K562 (cell line): ENCODE results near the gene HPCAL1. TPM values are rescaled to one million over a fixed set of nuclear protein-coding genes. Genes with fewer than 3 reads are reported as not detected.
A peak's percentile ranks its signal among the peaks of the same experiment; 100 is the strongest.

Experiments
- DEAF1 ChIP-seq: fragments of 450-650 bp; formaldehyde crosslinking; IDR thresholded peaks from 2 replicates; pipeline ENCODE4 v1.4.0; 2020; ENCODE audit warnings: mild to moderate bottlenecking, moderate library complexity
- MTA1 ChIP-seq: fragments of 450-650 bp; IDR thresholded peaks from 2 replicates; pipeline ENCODE4 v1.6.1; 2017; ENCODE audit warnings: borderline replicate concordance
- NR4A1 ChIP-seq, 2 experiments: fragments of 250-450 bp in 1 of 2; fragments of 450-650 bp in 1 of 2; sonication (Bioruptor Pico) in 1 of 2; IDR thresholded peaks; 2 replicates each; pipeline versions ENCODE4 v1.4.0 to v1.6.1; 2016 to 2020; ENCODE audit warnings: mild to moderate bottlenecking in 2 of 2, missing compliant biosample characterization in 1 of 2, missing genetic modification characterization in 1 of 2, moderate library complexity in 1 of 2
- THRA ChIP-seq: fragments of 450-650 bp; IDR thresholded peaks from 2 replicates; pipeline ENCODE4 v1.6.1; 2017; ENCODE audit warnings: mild to moderate bottlenecking, moderate library complexity
- ZKSCAN8 ChIP-seq: fragments of 200-800 bp; sonication (Bioruptor generic); IDR thresholded peaks from 2 replicates; pipeline ENCODE4 v1.6.1; 2016; ENCODE audit warnings: missing genetic modification characterization, missing compliant biosample characterization
- ZNF644 ChIP-seq: fragments of 200-800 bp; sonication (Bioruptor generic); IDR thresholded peaks from 2 replicates; pipeline ENCODE4 v1.6.1; 2016; ENCODE audit warnings: low read depth, missing genetic modification characterization, missing compliant biosample characterization
- ZNF699 ChIP-seq: fragments of 250-450 bp; sonication (Bioruptor Pico); IDR thresholded peaks from 2 replicates; pipeline ENCODE4 v1.8.0; 2021; ENCODE audit warnings: mild to moderate bottlenecking, moderate library complexity; ENCODE audit not compliant: insufficient replicate concordance
- polyA plus RNA-seq, 8 experiments: library from polyadenylated mRNA; depleted of rRNA in 4 of 8; stranded (reverse) in 5 of 8; unstranded in 3 of 8; fragments of >200 nt; fragmentation: Nextera tagmentation in 2 of 8; fragmentation: Illumina TruSeq in 1 of 8; extraction: Ambion mirVana in 2 of 8; extraction: Trizol in 1 of 8; gene quantifications; 2 replicates each; pipeline versions ENCODE4 v1.2.1 to v1.2.3, GENCODE V29; 2011 to 2014; ENCODE audit warnings: inconsistent platforms in 1 of 8, missing spikeins in 1 of 8
- total RNA-seq, 7 experiments: library from RNA; depleted of rRNA in 6 of 7; stranded (reverse); fragments of >200 nt in 6 of 7; fragmentation: Illumina TruSeq in 2 of 7; extraction: Trizol in 2 of 7; gene quantifications; 2 replicates each; pipeline versions ENCODE4 v1.2.1 to v1.2.3, GENCODE V29; 2011 to 2021; ENCODE audit warnings: low replicate concordance in 1 of 7
- TF ChIP-seq, protein P1 (sequence below): fragments of 450-650 bp; IDR thresholded peaks from 2 replicates; pipeline ENCODE4 v1.6.1; 2016; ENCODE audit warnings: mild to moderate bottlenecking, moderate library complexity
- TF ChIP-seq, protein P2 (sequence below): fragments of 450-650 bp; formaldehyde crosslinking; IDR thresholded peaks from 2 replicates; pipeline ENCODE4 v1.4.0; 2022; ENCODE audit warnings: missing genetic modification characterization

HPCAL1 gene
- total and polyA plus RNA-seq, 9 of the 15 experiments (the other 6 are each of a cell fraction or from before 2014, with no cell fraction given): 2.7 to 65.5 (median 23.9) TPM

- TF ChIP-seq, protein P1, sequence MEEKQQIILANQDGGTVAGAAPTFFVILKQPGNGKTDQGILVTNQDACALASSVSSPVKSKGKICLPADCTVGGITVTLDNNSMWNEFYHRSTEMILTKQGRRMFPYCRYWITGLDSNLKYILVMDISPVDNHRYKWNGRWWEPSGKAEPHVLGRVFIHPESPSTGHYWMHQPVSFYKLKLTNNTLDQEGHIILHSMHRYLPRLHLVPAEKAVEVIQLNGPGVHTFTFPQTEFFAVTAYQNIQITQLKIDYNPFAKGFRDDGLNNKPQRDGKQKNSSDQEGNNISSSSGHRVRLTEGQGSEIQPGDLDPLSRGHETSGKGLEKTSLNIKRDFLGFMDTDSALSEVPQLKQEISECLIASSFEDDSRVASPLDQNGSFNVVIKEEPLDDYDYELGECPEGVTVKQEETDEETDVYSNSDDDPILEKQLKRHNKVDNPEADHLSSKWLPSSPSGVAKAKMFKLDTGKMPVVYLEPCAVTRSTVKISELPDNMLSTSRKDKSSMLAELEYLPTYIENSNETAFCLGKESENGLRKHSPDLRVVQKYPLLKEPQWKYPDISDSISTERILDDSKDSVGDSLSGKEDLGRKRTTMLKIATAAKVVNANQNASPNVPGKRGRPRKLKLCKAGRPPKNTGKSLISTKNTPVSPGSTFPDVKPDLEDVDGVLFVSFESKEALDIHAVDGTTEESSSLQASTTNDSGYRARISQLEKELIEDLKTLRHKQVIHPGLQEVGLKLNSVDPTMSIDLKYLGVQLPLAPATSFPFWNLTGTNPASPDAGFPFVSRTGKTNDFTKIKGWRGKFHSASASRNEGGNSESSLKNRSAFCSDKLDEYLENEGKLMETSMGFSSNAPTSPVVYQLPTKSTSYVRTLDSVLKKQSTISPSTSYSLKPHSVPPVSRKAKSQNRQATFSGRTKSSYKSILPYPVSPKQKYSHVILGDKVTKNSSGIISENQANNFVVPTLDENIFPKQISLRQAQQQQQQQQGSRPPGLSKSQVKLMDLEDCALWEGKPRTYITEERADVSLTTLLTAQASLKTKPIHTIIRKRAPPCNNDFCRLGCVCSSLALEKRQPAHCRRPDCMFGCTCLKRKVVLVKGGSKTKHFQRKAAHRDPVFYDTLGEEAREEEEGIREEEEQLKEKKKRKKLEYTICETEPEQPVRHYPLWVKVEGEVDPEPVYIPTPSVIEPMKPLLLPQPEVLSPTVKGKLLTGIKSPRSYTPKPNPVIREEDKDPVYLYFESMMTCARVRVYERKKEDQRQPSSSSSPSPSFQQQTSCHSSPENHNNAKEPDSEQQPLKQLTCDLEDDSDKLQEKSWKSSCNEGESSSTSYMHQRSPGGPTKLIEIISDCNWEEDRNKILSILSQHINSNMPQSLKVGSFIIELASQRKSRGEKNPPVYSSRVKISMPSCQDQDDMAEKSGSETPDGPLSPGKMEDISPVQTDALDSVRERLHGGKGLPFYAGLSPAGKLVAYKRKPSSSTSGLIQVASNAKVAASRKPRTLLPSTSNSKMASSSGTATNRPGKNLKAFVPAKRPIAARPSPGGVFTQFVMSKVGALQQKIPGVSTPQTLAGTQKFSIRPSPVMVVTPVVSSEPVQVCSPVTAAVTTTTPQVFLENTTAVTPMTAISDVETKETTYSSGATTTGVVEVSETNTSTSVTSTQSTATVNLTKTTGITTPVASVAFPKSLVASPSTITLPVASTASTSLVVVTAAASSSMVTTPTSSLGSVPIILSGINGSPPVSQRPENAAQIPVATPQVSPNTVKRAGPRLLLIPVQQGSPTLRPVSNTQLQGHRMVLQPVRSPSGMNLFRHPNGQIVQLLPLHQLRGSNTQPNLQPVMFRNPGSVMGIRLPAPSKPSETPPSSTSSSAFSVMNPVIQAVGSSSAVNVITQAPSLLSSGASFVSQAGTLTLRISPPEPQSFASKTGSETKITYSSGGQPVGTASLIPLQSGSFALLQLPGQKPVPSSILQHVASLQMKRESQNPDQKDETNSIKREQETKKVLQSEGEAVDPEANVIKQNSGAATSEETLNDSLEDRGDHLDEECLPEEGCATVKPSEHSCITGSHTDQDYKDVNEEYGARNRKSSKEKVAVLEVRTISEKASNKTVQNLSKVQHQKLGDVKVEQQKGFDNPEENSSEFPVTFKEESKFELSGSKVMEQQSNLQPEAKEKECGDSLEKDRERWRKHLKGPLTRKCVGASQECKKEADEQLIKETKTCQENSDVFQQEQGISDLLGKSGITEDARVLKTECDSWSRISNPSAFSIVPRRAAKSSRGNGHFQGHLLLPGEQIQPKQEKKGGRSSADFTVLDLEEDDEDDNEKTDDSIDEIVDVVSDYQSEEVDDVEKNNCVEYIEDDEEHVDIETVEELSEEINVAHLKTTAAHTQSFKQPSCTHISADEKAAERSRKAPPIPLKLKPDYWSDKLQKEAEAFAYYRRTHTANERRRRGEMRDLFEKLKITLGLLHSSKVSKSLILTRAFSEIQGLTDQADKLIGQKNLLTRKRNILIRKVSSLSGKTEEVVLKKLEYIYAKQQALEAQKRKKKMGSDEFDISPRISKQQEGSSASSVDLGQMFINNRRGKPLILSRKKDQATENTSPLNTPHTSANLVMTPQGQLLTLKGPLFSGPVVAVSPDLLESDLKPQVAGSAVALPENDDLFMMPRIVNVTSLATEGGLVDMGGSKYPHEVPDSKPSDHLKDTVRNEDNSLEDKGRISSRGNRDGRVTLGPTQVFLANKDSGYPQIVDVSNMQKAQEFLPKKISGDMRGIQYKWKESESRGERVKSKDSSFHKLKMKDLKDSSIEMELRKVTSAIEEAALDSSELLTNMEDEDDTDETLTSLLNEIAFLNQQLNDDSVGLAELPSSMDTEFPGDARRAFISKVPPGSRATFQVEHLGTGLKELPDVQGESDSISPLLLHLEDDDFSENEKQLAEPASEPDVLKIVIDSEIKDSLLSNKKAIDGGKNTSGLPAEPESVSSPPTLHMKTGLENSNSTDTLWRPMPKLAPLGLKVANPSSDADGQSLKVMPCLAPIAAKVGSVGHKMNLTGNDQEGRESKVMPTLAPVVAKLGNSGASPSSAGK: peak; percentile 78
- TF ChIP-seq DEAF1 (CRISPR knock-in tag) (no peak), NR4A1 (CRISPR knock-in tag; IDR thresholded peaks at IDR 0.05) (no peak), NR4A1 (tag; IDR thresholded peaks at IDR 0.05) (0 out of 2 replicates have a peak, but pooled peaks have one; percentile 23), ZNF699 (no peak), MTA1 (no peak), THRA (no peak), ZNF644 (tag) (peak; percentile 46; the same call in 1 of the 2 replicates), ZKSCAN8 (0 out of 2 replicates have a peak, but pooled peaks have one; percentile 62)
- TF ChIP-seq, protein P2, sequence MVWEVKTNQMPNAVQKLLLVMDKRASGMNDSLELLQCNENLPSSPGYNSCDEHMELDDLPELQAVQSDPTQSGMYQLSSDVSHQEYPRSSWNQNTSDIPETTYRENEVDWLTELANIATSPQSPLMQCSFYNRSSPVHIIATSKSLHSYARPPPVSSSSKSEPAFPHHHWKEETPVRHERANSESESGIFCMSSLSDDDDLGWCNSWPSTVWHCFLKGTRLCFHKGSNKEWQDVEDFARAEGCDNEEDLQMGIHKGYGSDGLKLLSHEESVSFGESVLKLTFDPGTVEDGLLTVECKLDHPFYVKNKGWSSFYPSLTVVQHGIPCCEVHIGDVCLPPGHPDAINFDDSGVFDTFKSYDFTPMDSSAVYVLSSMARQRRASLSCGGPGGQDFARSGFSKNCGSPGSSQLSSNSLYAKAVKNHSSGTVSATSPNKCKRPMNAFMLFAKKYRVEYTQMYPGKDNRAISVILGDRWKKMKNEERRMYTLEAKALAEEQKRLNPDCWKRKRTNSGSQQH: no peak
Observed at GRCh38 chr2:10273215-10274175, 29.2 kb upstream of the HPCAL1 start (continued).
